EH (cell line): Measurements from ENCODE around the gene PDAP1.
"Not testable (repeated sequence)": the region's sequence is repeated elsewhere in the genome, so short reads cannot be mapped to it uniquely, and the experiment has no call there.

Experiments
- DNase-seq: peaks from one replicate; pipeline ENCODE4 v3.0.0-alpha.2; 2015; ENCODE audit warnings: low read depth

The PDAP1 gene

GRCh38 chr7:99375070-99375807 lies 33.2 kb downstream of the PDAP1 start:
- DNase-seq: peak; percentile 79

- DNase-seq: peak; percentile 80
Observed at GRCh38 chr7:99374111-99375064, 34.0 kb downstream of the PDAP1 start, which contains the start of gene ARPC1B. TSS of gene ARPC1B (plus strand) at chr7:99374730. CDS start at chr7:99385715, 10,985 bp downstream.

- no peak for DNase-seq
Observed at GRCh38 chr7:99373091-99374066, 35.0 kb downstream of the PDAP1 start.

GRCh38 chr7:99372275-99373090 lies 35.9 kb downstream of the PDAP1 start:
- peak; percentile 82 for DNase-seq

DNA sequence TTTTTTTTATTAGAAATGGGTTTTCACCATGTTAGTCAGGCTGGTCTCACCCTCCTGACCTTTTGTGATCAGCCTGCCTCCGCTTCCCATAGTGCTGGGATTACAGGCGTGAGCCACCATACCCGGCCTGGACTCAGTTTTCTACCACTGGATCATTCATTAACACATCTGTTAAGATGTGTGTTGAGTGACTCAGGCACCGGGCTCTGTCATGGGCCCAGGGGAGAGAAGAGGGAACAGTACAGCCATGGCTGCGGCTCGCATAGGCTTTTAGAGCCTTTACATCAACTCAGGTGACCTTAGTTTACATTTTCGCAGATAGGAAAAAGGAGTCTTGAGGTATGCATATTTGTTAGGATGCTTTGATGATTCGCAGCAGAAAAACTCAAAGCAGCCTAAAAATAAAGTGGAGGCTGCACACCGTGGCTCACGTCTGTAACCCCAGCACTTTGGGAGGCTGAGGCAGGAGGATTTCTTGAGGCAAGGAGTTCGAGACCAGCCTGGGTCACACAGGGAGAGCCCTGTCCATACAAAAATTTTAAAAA lies 36.9 kb downstream of the PDAP1 start:
- DNase-seq: peak; percentile 25

GRCh38 chr7:99369767-99370391 lies 38.5 kb downstream of the PDAP1 start:
- DNase-seq: peak; percentile 47

- DNase-seq: no peak
Observed at GRCh38 chr7:99368750-99369389, 39.5 kb downstream of the PDAP1 start.

DNA sequence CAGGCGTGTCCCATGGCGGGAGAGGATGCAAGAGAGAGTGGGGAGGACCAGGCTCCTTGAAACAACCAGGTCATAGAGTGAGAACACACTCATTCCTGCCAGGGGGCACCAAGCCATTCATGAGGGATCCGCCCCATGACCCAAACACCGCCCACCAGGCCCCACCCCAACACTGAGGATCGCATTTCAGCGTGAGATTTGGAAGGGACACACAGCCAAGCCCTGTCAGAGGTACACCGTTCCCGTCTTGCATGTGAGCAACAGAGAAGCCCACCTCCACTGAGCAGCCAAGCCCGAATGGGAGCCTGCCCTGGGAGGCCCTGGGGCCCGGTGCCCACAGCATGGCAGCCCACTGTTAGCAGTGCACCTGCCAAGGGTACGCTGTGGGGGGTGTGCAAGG lies 41.8 kb downstream of the PDAP1 start:
- DNase-seq: no peak

DNA sequence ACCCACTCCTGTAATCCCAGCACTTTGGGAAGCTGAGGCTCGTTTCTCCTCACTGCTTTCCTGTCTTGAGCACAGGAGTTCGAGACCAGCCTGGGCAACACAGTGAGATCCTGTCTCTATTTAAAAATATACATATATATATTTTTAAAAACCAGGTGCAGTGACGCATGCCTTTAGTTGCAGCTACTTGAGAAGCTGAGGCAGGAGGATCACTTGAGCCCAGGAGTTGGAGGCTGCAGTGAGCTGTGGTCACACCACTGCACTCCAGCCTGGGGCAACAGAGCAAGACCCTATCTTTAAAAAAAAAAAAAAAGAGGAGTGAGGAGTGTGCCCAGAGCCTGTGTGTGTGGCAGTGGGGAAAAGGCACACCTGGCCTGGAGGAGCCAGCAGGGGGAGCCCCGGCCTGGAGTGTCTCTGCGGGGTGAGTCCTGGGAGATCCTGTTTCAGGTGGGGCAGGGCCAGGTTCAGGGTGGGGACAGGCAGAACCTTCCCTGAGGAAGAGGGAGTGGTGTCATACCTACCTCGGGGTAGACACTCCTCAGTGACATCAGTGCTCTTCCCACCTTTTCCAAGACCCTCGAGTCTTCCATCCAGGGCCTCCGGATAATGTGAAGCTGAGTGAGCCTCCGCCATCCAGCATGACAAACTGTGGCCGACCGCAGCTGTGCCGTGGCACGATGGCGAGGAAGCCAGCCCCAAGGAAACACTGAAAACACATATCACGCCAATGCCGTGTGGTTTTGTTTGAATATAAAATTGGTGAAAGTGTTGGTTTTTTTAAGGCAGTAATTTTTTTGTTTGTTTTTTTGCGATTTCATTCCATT lies 42.9 kb downstream of the PDAP1 start:
- no peak for DNase-seq

- peak; percentile 47 for DNase-seq
Observed at GRCh38 chr7:99363286-99363685, 45.1 kb downstream of the PDAP1 start.

DNA sequence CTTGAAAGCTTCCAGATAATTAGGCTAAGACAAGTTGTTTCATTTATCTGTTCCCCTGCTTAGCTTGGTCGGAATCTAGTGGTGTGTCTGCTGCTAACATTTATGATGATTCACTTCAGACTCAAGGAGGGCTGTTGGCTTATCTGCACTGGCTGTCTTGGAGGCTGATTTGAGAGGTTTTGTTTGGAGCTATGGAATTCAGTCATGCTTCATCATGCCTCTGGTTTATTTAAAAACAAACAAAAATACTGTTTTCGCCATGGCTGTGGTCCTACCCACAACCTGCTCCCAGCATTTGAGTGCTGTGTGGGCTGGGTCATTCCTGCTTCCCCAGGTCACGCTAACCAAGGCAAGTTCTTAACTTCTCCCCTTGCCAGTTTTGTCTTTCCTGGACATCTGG lies 45.6 kb downstream of the PDAP1 start:
- DNase-seq: peak; percentile 93

- DNase-seq: no peak
Observed at GRCh38 chr7:99359465-99360154, 48.8 kb downstream of the PDAP1 start.

GRCh38 chr7:99358521-99358920 lies 49.9 kb downstream of the PDAP1 start:
- DNase-seq: not testable (repeated sequence)

GRCh38 chr7:99357701-99358490 lies 50.5 kb downstream of the PDAP1 start:
- DNase-seq: no peak

- no peak for DNase-seq
Observed at GRCh38 chr7:99355098-99355497, 53.3 kb downstream of the PDAP1 start.

- no peak for DNase-seq
Observed at GRCh38 chr7:99352247-99352646, 56.1 kb downstream of the PDAP1 start.

GRCh38 chr7:99350641-99351040 lies 57.8 kb downstream of the PDAP1 start:
- DNase-seq: not testable (repeated sequence)
